HepG2 (cell line): Measurements from ENCODE around the gene POMGNT2. TPM values are rescaled to one million over a fixed set of nuclear protein-coding genes. Genes with fewer than 3 reads are reported as not detected.

Experiments used
- ATAC-seq: fragments of 200-7000 bp; cut with Tn5 transposase; 3 replicates; pipeline ENCODE4 v1.9.1; 2020; ENCODE audit warnings: mild to moderate bottlenecking, moderate library complexity
- BruUV-seq: library from RNA; stranded (reverse); fragments of 400-500 nt; replicated peaks from 2 replicates; lab custom pipeline; 2021; lab: Mats Ljungman, UMichigan
- CTCF ChIA-PET: fragments of 300-600 bp; formaldehyde crosslinking; extraction: SDS; loops from one replicate; lab custom pipeline; 2021; ENCODE audit warnings: low total read pairs, inconsistent platforms, low intra/inter-chr PET ratio; lab: Yijun Ruan, JAX
- POLR2A ChIA-PET: fragments of 350-600 bp; sonication (Branson Sonifier 250); formaldehyde crosslinking; loops from one replicate; lab custom pipeline; 2020; ENCODE audit warnings: antibody characterized with exemption, inconsistent platforms; lab: Yijun Ruan, JAX
- DNase-seq: peaks from one replicate; pipeline ENCODE4 v3.0.0-alpha.2; 2015; ENCODE audit warnings: low spot score
- FAIRE-seq: peaks from 3 replicates; lab custom pipeline; 2011; peaks lifted over from hg19 to GRCh38; lab: Jason Lieb, UNC
- H2AFZ ChIP-seq: one replicate; pipeline ENCODE4 v1.6.1; 2011; ENCODE audit warnings: low read length, inconsistent platforms
- H3K27ac ChIP-seq: fragments of 300-600 bp; 3 replicates; pipeline ENCODE4 v1.8.0; 2011; ENCODE audit warnings: mixed run types, mild to moderate bottlenecking, mixed read lengths, low read length, inconsistent platforms; ENCODE audit not compliant: insufficient read depth; ENCODE audit errors: extremely low read length
- H3K27me3 ChIP-seq, 2 experiments: fragments of 200-600 bp in 1 of 2; 2 replicates in 1 of 2; 3 replicates in 1 of 2; pipeline versions ENCODE4 v1.6.0 to v1.8.0; 2011; ENCODE audit warnings: low read length in 2 of 2, mild to moderate bottlenecking in 2 of 2, moderate library complexity in 2 of 2, inconsistent platforms in 1 of 2; ENCODE audit not compliant: insufficient read depth in 2 of 2, control insufficient read depth in 1 of 2
- H3K36me3 ChIP-seq, 2 experiments: fragments of 200-600 bp in 1 of 2; replicated peaks in 1 of 2; 2 replicates in 1 of 2; 3 replicates in 1 of 2; pipeline versions ENCODE4 v1.5.1 to v1.8.0; 2011; ENCODE audit warnings: low read length in 2 of 2, inconsistent platforms in 1 of 2; ENCODE audit not compliant: insufficient read depth in 2 of 2, control insufficient read depth in 1 of 2
- H3K4me1 ChIP-seq: 2 replicates; pipeline ENCODE4 v1.5.1; 2012; ENCODE audit warnings: low read length, inconsistent platforms; ENCODE audit not compliant: insufficient read depth
- H3K4me2 ChIP-seq: 2 replicates; pipeline ENCODE4 v1.6.0; 2011; ENCODE audit warnings: low read depth, low read length, inconsistent platforms
- H3K4me3 ChIP-seq, 3 experiments: fragments of 200-600 bp in 1 of 3; sonication (generic), shearing (Covaris generic) in 1 of 3; replicated peaks in 1 of 3; 2 replicates each; pipeline ENCODE4 v1.5.1; 2011 to 2016; ENCODE audit warnings: low read length in 3 of 3, inconsistent platforms in 2 of 3, low read depth in 2 of 3, mild to moderate bottlenecking in 2 of 3, control low read depth in 1 of 3, mixed read lengths in 1 of 3; ENCODE audit not compliant: insufficient read depth in 1 of 3
- H3K79me2 ChIP-seq: one replicate; pipeline ENCODE4 v1.6.1; 2011; ENCODE audit warnings: low read length, inconsistent platforms; ENCODE audit not compliant: insufficient read depth
- H3K9ac ChIP-seq: 2 replicates; pipeline ENCODE4 v1.6.0; 2011; ENCODE audit warnings: mild to moderate bottlenecking, low read depth, low read length, inconsistent platforms; ENCODE audit not compliant: insufficient read depth
- H3K9me3 ChIP-seq: 2 replicates; pipeline ENCODE4 v1.5.1; 2012; ENCODE audit warnings: mild to moderate bottlenecking, low read length
- H4K20me1 ChIP-seq: 2 replicates; pipeline ENCODE4 v1.6.0; 2011; ENCODE audit warnings: inconsistent platforms, mild to moderate bottlenecking, low read length, moderate library complexity; ENCODE audit not compliant: insufficient read depth
- BATF2 ChIP-seq: sonication (generic); formaldehyde crosslinking; IDR thresholded peaks from 2 replicates; pipeline ENCODE4 v1.8.0; 2022; ENCODE audit warnings: mild to moderate bottlenecking, missing genetic modification reagents, moderate library complexity
- KIAA2018 ChIP-seq: sonication (generic); formaldehyde crosslinking; IDR thresholded peaks from 2 replicates; pipeline ENCODE4 v1.5.0; 2020; ENCODE audit warnings: mild to moderate bottlenecking, missing genetic modification reagents, borderline replicate concordance
- MYPOP ChIP-seq: sonication (generic); formaldehyde crosslinking; IDR thresholded peaks from 2 replicates; pipeline ENCODE4 v1.8.1; 2023; ENCODE audit warnings: mild to moderate bottlenecking, moderate library complexity, missing genetic modification reagents
- PHB2 ChIP-seq: fragments of 450-650 bp; IDR thresholded peaks from 2 replicates; pipeline ENCODE4 v1.6.1; 2018; ENCODE audit not compliant: partially characterized antibody
- SRF ChIP-seq: IDR thresholded peaks from 2 replicates; pipeline ENCODE4 v1.6.1; 2011; ENCODE audit warnings: mild to moderate bottlenecking, low read depth, low read length, moderate library complexity
- TIGD3 ChIP-seq: sonication (generic); formaldehyde crosslinking; IDR thresholded peaks from 2 replicates; pipeline ENCODE4 v1.5.1; 2020; ENCODE audit warnings: mild to moderate bottlenecking, missing genetic modification reagents, borderline replicate concordance
- ZKSCAN1 ChIP-seq: fragments of 150-350 bp; IDR thresholded peaks from 2 replicates; pipeline ENCODE4 v1.6.1; 2014; ENCODE audit warnings: low read length
- WGBS: methylation state at CpG from one replicate; pipeline ENCODE4 v1.1.6; 2017; ENCODE audit warnings: low lambda C conversion rate; 5-methylcytosine and 5-hydroxymethylcytosine counted together
- in situ Hi-C: cut with HindIII; loops from 2 replicates; pipeline ENCODE4 v1.10.0; 2017; ENCODE audit warnings: low pct_unique_long_range_greater_than_20kb; ENCODE audit not compliant: extremely low pct_ligation_motif_present
- intact Hi-C: fragments of 100-400 bp; cut with micrococcal nuclease; formaldehyde crosslinking; loops from one replicate; pipeline ENCODE4 v1.10.0; 2022; ENCODE audit not compliant: unreplicated experiment
- polyA plus RNA-seq, 8 experiments: library from polyadenylated mRNA; depleted of rRNA in 3 of 8; stranded (reverse) in 7 of 8; unstranded in 1 of 8; fragments of >200 nt; fragmentation: Illumina TruSeq in 4 of 8; extraction: Trizol in 4 of 8; gene quantifications; 2 replicates each; pipeline versions ENCODE4 v1.2.1 to v1.2.3, GENCODE V29; 2011 to 2016; ENCODE audit warnings: low read depth in 4 of 8, missing spikeins in 1 of 8, mixed read lengths in 1 of 8; ENCODE audit not compliant: insufficient read depth in 1 of 8
- total RNA-seq, 5 experiments: library from RNA; depleted of rRNA; stranded (reverse); fragments of >200 nt; fragmentation: Illumina TruSeq; extraction: Trizol; gene quantifications; 2 replicates each; pipeline ENCODE4 v1.2.3, GENCODE V29; 2016; ENCODE audit warnings: low read depth in 1 of 5

POMGNT2 gene
- total and polyA plus RNA-seq, 2 of the 13 experiments (the other 11 are each of a cell fraction or from before 2014, with no cell fraction given), result 10.5 to 12.4 TPM

GRCh38 chr3:43035801-43036365, 70.0 kb downstream of the POMGNT2 start:
- BruUV-seq, result no TSS peak
- no peak overlapping the region for H3K9ac ChIP-seq
- H3K4me3 ChIP-seq, result no peak overlapping the region
- DNase-seq, result no peak
- no peak overlapping the region for H3K27ac ChIP-seq
- H3K4me1 ChIP-seq, result no peaks in the 10 kb centered on the region
- in situ Hi-C loops (no loop called here), intact Hi-C loops (no loop called here)
- no peak overlapping the region for H3K4me2 ChIP-seq
- peaks cover 2 to 6% of the 10 kb centered on the region in 2 experiments; a peak in 4 of 5 replicates for H3K27me3 ChIP-seq
- H2AFZ ChIP-seq, result no peak overlapping the region
- WGBS, result 13% methylated on average over 3 of the region's 5 CpGs
- H3K36me3 ChIP-seq, result no peaks in the 10 kb centered on the region
- TF ChIP-seq TIGD3 (CRISPR knock-in tag) (no peak), ZKSCAN1 (no peak), SRF (no peak), MYPOP (CRISPR knock-in tag) (no peak), BATF2 (CRISPR knock-in tag) (no peak), KIAA2018 (CRISPR knock-in tag) (no peak), PHB2 (no peak)
- TF ChIP-seq, all 625 proteins: peak for 0
- no peaks in the 10 kb centered on the region; the same call in 1 of the 2 replicates for H4K20me1 ChIP-seq
- no peak for FAIRE-seq
- ChIA-PET POLR2A (no interaction called here), CTCF (no interaction called here)
- H3K79me2 ChIP-seq, result no peaks in the 10 kb centered on the region
- no peak for ATAC-seq
- no peaks in the 10 kb centered on the region for H3K9me3 ChIP-seq
